Central memory CD4-positive, alpha-beta T cell (primary cell): Measurements from ENCODE around the gene CD5L.

ENCODE experiments used
- DNase-seq: peaks from one replicate; pipeline ENCODE4 v3.0.0; 2022

Gene CD5L

DNA sequence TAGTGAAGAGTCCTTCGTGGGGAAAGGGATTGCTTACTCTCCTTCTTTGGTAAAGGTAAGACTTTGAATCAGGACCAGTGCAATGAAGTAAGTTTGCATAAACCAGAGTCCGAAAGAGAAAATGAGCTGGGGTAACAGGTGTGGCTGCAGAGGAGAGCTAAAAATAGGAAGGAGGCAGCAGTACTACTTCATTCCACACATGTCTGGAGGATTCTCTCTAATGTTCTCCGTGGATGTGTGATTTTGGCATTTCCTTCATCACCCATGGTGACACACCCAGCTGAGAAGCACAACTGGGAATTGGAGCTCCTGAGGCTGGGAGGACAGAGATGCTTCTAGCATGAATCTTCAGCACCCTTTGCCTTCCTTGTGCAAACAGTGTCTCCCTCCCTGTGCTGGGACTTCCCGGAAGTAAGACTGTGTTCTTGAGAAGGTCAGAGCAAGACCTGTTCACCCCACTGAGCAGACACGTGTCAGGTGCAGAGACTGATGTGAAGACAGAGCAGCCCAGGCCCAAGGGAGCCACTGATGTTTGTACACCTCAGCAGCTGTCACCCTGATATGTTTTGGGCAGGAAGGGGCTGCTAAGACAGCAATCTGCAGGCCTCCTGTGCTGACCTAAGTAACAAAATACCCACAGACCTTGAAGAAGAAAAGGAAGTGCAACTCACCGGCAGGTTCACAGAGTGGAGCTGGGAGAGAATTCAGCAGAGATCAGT lies 35.0 kb downstream of the CD5L start:
- no peak for DNase-seq

GRCh38 chr1:157803851-157804250 lies 37.8 kb downstream of the CD5L start:
- DNase-seq = no peak

GRCh38 chr1:157799996-157800395 lies 41.6 kb downstream of the CD5L start:
- DNase-seq = no peak

DNA sequence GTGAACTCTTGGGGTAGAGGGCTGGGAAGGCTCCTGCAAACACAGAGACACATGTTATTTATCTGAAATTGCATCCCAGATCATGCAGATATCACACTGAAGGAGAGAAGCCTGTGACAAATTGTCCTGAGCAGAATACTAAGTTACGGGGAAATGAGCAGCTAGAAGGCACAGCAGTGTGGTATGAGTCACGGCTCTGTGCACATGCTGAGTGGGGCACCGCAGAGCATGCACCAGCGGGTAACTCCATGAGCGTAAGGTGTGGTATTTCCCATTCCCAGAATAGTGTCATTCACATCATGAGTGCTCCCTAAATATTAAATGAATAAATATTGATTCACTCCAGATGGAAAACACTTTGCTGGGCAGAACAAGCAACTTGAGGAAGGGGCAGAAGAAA lies 43.4 kb downstream of the CD5L start:
- no peak for DNase-seq

- DNase-seq = no peak
These were observed 56.4 kb downstream of the CD5L start for GRCh38 chr1:157785248-157785647.

- no peak for DNase-seq
These were observed 56.8 kb downstream of the CD5L start for GRCh38 chr1:157784801-157785200.

- DNase-seq = no peak
These were observed 58.7 kb downstream of the CD5L start for GRCh38 chr1:157782931-157783330.

DNA sequence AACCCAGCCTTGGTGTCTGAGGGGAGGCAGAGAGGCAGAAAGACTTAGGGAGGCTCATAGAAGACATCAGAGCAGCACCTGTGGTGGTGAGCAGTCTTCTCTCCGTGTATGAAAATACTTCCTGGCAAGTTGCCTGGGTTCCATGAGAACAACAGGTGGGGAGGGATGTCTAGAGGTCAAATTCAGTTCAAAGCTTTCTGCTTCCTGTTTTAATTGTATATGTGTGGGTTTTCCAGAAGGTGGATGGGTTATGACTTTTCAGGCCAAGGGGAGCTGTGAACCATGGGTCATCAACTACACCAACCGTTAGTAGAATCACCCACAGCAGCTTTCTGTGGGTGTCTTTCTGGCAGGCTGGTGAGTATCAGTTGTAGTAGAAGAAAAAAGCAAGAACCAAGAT lies 60.6 kb downstream of the CD5L start:
- no peak for DNase-seq
